HS-27A (cell line): ENCODE measurements around the gene ATP11B.

Source experiments
- DNase-seq: peaks from one replicate; pipeline ENCODE4 v3.0.0-alpha.2; 2012; ENCODE audit warnings: low read depth, missing footprints

The ATP11B gene

DNA sequence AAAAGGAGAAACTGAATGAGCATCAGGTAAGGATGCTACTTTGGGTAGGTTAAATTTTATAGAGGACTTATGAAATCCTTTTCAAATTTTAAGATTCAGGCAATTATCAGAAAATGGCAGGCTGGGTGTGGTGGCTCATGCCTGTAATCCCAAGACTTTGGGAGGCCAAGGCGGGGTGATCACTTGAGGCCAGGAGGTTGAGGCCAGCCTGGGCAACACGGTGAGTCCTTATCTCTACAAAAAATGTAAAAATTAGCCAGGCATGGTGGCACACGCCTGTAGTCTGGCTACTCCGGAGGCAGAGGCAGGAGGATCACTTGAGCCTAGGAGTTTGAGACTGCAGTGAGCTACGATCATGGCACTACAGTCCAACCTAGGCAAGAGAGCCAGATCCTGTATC, 163.9 kb downstream of the ATP11B start:
- DNase-seq = no peak

DNA sequence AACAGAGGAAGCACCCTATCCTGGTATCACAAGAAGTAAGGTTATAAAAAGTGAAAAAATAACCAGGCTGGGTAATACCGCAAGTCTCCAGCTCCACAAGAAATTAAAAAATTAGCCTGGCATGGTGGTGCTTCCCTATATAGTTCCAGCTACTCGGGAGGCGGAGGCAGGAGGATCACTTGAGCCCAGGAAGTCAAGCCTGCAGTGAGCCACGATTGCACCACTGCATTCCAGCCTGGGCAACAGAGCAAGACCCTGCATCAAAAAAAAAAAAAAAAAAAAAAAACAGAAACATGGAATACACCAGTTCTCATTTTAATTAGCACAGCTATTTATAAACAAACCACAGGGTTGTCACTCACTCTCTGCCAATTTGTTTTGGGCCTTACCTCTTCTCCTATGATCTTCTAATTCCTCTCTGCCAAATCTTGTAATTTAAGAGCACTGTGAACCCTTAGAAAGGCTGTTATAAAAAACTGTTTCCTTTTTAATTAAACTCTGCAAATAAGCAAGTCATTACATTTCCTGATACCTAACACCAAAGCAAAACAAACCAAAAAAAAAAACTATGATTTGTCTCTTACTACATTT, 164.5 kb downstream of the ATP11B start:
- no peak for DNase-seq

GRCh38 chr3:182959474-182960350, 166.4 kb downstream of the ATP11B start:
- DNase-seq = no peak

DNA sequence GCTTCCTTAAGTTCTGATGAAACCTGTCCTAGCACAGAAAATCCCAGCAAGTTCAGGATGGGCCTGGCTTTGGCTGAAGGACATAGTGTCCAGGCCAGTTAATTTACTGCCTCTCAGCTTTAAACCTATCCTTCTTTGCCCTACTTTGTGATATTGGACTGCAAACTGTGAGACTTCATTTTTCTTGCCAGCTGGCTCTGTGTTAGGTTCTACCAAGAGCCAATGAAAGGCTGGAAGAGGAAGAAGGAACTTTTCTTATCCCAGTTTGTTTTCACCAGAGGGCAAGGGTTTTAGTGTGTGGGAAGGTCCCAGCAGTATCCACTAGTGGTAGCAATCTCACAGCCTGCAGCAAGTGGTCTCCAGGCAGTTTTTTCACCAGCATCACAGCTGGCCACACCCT, 168.9 kb downstream of the ATP11B start:
- DNase-seq = no peak

DNA sequence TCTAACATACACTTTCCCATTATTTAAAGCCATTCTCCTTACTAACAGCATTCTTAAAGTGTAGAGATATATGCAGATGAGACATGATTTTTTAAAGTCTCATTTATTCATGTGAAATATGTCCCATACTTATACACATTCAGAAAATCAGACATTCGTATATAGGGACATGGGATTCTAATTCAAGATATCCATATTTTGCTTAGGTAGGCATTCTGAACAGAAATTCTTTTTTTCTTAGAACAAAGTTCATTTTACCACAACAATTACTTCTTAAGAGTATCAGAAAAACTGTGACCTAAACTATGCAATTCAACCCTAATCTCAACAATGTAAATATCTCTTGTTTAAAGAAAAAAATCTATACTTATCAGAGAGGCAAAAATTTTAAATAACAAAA, 170.9 kb downstream of the ATP11B start:
- no peak for DNase-seq

DNA sequence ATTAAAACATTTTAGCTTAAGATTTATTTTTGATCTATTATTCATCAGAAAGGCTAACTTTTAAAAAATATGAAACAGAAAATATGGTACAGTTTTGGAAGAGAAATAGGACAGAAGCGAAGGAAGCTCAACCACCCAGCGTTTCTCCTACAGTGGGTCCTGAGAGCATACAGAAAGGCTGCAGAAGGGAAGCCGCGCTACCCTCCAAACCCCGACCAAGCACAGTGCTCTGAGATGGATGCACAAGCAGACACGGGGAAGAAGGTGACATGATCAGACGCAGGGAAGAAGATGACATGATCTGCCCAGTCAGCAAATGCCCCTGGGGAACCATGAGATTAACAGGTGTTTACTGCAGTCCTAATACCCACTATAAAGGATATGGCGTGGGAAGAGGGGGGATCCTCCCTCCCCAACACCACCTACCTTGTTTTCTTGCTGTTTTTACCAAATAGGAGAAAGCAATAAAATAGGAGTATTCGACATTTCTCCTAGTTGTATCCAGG, 172.6 kb downstream of the ATP11B start:
- no peak for DNase-seq

- no peak for DNase-seq
Measured at GRCh38 chr3:182967218-182968204, 174.2 kb downstream of the ATP11B start.

- DNase-seq = no peak
Measured at GRCh38 chr3:182969277-182969676, 176.0 kb downstream of the ATP11B start.

DNA sequence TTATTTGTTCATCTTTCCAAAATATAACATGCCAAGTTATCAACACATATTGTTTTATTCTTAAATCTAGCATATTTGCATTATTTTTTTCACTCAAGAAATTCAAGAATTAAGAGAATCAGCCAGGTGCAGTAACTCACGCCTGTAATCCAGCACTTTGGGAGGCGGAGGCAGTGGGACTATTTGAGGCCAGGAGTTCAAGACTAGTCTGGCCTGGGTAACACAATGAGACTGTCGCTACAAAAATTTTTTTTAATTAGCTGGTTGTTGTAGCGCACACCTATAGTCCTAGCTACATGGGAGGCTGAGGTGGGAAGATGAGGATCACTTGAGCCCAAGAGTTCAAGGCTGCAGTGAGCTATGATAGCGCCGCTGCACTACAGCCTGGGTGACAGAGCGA, 176.5 kb downstream of the ATP11B start:
- DNase-seq = no peak

DNA sequence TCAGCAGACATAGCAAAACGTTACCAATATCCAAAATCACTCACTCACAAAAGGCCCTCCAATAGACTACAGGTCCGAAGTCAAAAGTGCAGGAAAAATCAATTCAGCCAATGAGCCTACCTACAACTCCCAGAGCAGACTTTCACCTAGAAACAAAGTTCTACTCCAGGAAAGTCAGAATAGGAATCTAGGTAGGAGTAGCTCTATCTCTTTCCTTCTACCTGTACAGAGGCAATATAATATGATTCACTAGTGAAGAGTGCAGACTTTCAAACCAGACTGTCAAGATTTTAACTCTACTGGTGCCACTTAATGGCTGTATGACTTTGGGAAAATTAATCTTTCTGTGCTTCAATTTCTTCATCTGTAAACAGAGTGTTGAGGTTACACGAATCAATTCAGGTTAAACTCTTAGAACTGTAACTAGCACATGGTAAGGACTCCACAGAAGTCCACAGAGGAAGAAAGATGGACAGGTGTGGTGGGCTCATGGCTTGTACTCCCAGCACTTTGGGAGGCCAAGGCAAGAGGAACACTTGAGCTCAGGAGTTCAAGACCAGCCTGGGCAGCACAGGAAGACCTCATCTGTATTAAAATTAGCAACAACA, 177.6 kb downstream of the ATP11B start:
- no peak for DNase-seq
